ENCODE results near the gene TRIM15. TPM values are rescaled to one million over a fixed set of nuclear protein-coding genes. Genes with fewer than 3 reads are reported as not detected.
A peak's percentile ranks its signal among the peaks of the same experiment; 100 is the strongest.

The TRIM15 gene
- total and polyA plus RNA-seq, 8 donors, result 0.12 to 0.35 (median 0.19) TPM; not detected in 3

GRCh38 chr6:30130887-30131862 lies 32.2 kb upstream of the TRIM15 start:
- FAIRE-seq, result no peak
- no peaks in the 10 kb centered on the region for H3K4me1 ChIP-seq
- peak in 4 of 6 donors; percentile 62 to 73 (median 68) for DNase-seq
- ATAC-seq, result peak; percentile 93 to 99 (median 96)
- no peaks in the 10 kb centered on the region for H3K9me3 ChIP-seq
- intact Hi-C loops (cut with DNase I), result no loop called here
- no peak overlapping the region for H3K27ac ChIP-seq
- 20 to 23% methylated on average over 16 of the region's 16 CpGs for WGBS, 2 donors
- no peak overlapping the region for H3K4me3 ChIP-seq
- H3K36me3 ChIP-seq, result no peaks in the 10 kb centered on the region
- peak; percentile 92 to 97 (median 94) for TF ChIP-seq CTCF (IDR thresholded peaks at IDR 0.05)
- peaks cover 0 to 37% (median 1%) of the 10 kb centered on the region in 4 donors for H3K27me3 ChIP-seq

- ATAC-seq, result no peak
- intact Hi-C loops (cut with DNase I), result no loop called here
- WGBS, 2 donors, result 66 to 76% methylated on average over 2 of the region's 2 CpGs
These were observed 31.3 kb upstream of the TRIM15 start for GRCh38 chr6:30131947-30132497.

GRCh38 chr6:30135147-30135546 lies 28.2 kb upstream of the TRIM15 start:
- no peak for TF ChIP-seq CTCF (IDR thresholded peaks at IDR 0.05)
- Histone ChIP-seq H3K4me1 (no peaks in the 10 kb centered on the region), H3K36me3 (no peaks in the 10 kb centered on the region), H3K4me3 (no peak overlapping the region), H3K27me3 (peaks cover 0 to 13% (median 1%) of the 10 kb centered on the region in 4 donors), H3K9me3 (no peaks in the 10 kb centered on the region), H3K27ac (no peak overlapping the region)
- intact Hi-C loops (cut with DNase I), result no loop called here
- FAIRE-seq (no peak), ATAC-seq (no peak), DNase-seq (no peak)
- WGBS, 2 donors, result 50 to 62% methylated on average over 2 of the region's 2 CpGs

More at GRCh38 chr6:30131947-30132497, 31.3 kb upstream of the TRIM15 start:
- H3K27ac ChIP-seq, result no peak overlapping the region
- no peak for TF ChIP-seq CTCF (IDR thresholded peaks at IDR 0.05)
- DNase-seq (no peak), FAIRE-seq (no peak)
- H3K4me1 ChIP-seq, result no peaks in the 10 kb centered on the region
- no peaks in the 10 kb centered on the region for H3K9me3 ChIP-seq
- no peaks in the 10 kb centered on the region for H3K36me3 ChIP-seq
- peaks cover 0 to 37% (median 1%) of the 10 kb centered on the region in 4 donors for H3K27me3 ChIP-seq
- no peak overlapping the region for H3K4me3 ChIP-seq

GRCh38 chr6:30135757-30136156 lies 27.6 kb upstream of the TRIM15 start, which contains the start of gene TRIM40:
TSS of gene TRIM40 (plus strand) at chr6:30136140. CDS start at chr6:30137037, 897 bp downstream.
- ATAC-seq (no peak), FAIRE-seq (no peak), DNase-seq (no peak)
- no peaks in the 10 kb centered on the region for H3K9me3 ChIP-seq
- no peak within 1 kb of the TSS for H3K27ac ChIP-seq
- H3K36me3 ChIP-seq, result no peaks in the 10 kb centered on the region
- WGBS, 2 donors, result 36 to 49% methylated on average over 4 of the region's 4 CpGs
- peaks cover 0 to 9% (median 1%) of the 10 kb centered on the region in 4 donors for H3K27me3 ChIP-seq
- intact Hi-C loops (cut with DNase I), result no loop called here
- no peak within 1 kb of the TSS for H3K4me3 ChIP-seq
- no peaks in the 10 kb centered on the region for H3K4me1 ChIP-seq
- TF ChIP-seq CTCF (IDR thresholded peaks at IDR 0.05), result no peak
